NCI-H446 (cell line): ENCODE results near the gene ZRSR2.
"Not testable (repeated sequence)": the region's sequence is repeated elsewhere in the genome, so short reads cannot be mapped to it uniquely, and the experiment has no call there.

Source experiments
- DNase-seq, 2 experiments: peaks; one replicate each; lab custom pipeline; 2025; lab: John Stamatoyannopoulos, UW

The ZRSR2 gene, protein sequence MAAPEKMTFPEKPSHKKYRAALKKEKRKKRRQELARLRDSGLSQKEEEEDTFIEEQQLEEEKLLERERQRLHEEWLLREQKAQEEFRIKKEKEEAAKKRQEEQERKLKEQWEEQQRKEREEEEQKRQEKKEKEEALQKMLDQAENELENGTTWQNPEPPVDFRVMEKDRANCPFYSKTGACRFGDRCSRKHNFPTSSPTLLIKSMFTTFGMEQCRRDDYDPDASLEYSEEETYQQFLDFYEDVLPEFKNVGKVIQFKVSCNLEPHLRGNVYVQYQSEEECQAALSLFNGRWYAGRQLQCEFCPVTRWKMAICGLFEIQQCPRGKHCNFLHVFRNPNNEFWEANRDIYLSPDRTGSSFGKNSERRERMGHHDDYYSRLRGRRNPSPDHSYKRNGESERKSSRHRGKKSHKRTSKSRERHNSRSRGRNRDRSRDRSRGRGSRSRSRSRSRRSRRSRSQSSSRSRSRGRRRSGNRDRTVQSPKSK

DNA sequence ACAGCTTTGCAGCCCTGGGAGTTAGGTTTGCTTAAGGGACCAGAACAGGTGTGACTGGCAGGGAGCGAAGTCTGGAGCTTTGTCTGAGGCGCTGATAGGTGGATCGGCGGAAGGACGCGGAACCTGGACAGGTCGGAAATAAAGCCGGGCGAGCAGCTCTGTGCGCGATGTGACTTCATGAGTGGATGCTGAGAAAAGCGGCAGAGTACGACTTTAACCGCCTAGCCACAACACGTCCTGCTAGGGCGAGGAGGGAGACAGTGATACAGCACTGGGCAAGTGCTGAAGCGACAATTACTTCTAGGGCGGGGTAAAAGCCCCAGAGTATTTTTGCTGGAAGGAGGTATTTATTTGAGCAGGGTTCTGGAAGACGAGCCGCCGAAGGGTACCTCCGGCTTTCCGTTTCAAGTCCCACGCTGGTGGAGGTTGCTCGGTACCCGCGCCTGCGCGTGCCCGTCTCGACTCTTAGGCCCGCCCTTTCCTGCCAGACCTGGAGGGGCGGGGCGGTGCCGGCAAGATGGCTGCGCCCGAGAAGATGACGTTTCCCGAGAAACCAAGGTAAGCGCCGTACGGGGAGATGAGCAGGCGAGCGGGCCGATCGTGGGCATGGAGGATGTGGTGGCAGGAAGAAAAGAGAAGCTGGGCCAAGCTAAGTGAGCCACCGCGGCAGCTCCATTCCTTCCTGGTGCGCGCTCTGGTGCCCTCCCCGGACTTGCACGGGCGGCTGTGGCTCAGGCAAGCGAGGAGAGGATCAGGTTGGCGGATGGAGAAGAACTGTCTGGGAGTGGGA lies at the start of gene ZRSR2:
Gene ZRSR2 (plus strand): TSS at position 506 of the 790 bp plus-strand sequence. CDS start 12 bp downstream, at position 518.
- peak; percentile 25 to 74 for DNase-seq

DNA sequence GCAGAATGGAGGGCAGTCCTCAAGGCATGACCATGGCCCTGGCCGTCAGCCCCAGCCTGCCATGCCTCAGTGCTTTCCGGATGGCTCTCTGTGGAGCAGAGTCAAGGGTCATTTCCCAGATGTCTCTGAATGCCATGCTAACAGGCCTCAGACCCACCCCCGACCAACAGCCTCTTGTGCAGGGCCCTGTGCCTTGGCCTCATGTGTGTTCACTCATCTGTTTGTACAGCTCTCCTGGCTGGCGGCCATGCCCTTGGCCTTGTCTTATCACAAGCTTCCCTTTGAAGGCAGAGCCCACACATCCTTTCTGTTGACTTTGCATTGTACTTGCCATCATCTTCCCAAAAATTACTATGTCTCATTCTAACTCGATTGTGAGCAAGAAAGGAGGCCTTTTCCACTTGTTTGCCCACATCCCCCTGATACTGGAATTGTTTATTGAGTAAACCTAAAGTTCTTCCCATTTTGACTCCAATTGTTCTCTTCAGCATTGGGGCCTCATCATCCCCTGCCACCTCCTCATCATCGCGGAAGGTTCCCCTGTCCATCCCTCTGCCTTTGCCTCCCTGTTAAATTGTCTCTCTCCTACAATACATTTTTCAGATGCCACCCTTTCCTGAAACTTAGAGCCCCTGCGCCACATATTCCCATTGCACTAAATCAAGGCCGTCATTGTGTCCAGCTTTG lies 46.0 kb upstream of the ZRSR2 start:
- DNase-seq: no peak

- DNase-seq: no peak
These were observed 45.1 kb upstream of the ZRSR2 start for GRCh38 chrX:15745179-15745578.

- not testable (repeated sequence) for DNase-seq
These were observed 43.6 kb upstream of the ZRSR2 start for GRCh38 chrX:15746651-15747050.

GRCh38 chrX:15747626-15748173 lies 42.6 kb upstream of the ZRSR2 start:
- DNase-seq: no peak

GRCh38 chrX:15748841-15749240 lies 41.4 kb upstream of the ZRSR2 start:
- DNase-seq: no peak

DNA sequence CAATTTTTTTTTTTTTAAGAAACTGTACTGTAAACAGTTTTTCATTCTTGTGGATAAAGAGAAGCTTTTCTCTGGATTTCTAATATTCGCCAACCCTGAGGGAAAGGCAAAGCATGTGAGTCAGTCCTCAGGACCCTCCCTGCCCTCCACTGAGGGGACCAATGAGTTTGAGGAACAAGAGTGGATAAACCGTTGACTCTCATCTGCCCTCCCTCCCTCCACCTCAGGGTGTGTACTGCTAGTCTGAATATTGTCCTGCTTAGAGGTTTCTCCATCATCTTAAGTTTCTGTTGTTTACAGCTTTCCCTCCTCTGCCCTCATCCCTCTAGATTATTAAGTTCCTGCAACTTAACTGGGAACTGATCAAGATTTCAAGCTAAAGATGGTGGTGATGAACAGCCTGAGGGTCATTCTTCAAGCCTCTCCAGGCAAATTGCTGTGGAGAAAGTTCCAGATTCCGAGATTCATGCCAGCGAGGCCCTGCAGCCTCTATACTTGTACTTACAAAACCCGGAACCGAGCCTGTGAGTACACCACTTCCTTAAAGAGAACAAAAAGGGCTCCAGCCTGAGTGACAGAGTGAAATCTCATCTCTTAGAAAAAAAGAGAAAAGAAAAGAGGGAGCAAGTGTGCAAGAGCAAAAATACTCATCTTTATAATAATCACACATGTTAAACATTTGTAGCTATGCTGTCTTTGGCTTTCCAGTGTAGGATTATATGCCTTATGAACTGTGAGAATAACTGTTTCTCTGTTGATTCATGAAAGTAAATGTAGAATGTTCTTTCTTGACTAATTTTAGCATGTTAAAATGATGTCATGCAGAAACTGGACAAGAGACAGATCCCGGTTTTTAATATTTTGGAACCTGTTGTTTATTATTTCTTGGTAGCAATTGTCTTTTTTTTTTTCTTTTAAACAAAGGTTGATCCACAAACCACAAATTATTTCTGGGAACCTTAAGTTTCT lies 40.4 kb upstream of the ZRSR2 start:
- no peak for DNase-seq

- DNase-seq: no peak
These were observed 39.6 kb upstream of the ZRSR2 start for GRCh38 chrX:15750611-15751154.

DNA sequence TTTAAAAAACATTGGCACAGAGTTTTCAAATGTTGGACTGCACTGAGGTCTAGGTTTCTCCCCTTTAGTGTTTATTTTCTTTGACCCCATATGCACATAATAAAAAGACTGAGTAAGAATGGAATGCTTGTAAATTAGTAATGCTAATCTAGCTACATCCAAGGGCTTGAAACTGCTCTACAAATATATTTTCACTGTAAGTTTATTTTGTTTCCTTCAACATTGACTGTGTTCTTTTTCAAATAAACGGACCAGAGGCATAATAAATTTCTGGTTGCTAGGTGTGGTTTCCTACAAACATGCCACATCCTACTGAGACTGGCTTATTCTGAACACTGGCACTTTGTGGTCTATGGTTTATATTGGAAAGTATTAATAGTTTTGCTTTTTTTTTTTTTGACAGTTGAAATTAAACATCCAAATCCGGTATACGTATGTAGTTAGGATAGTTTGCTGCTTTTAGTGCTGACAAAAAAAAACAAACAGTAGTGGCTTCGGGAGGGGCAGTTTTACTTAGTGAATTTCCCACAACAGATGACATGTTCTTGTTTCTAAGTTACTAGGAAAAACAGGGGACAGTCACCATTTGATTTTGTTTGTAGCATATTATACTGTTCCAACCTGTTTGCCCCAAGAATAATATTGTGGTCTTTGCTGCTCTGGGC lies 39.0 kb upstream of the ZRSR2 start:
- DNase-seq: no peak

GRCh38 chrX:15755091-15755490 lies 35.2 kb upstream of the ZRSR2 start:
- DNase-seq: no peak

DNA sequence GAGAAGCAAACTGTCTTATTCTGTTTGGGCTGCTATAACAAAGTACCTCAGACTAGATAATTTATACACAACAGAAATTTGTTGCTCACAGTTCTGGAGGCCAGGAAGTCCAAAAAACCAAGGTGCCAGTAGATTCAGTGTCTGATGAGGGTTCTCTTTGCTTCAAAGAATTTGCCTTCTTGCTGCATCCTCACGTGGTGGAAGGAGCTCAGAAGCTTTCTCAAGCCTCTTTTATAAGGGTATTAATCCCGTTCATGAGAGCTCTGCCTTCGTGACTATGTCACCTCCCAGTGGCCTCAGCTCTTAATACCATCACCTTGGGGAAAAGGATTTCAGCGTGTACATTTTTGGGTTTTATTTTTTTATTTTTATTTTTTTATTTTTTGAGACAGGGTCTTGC lies 32.1 kb upstream of the ZRSR2 start:
- no peak for DNase-seq

DNA sequence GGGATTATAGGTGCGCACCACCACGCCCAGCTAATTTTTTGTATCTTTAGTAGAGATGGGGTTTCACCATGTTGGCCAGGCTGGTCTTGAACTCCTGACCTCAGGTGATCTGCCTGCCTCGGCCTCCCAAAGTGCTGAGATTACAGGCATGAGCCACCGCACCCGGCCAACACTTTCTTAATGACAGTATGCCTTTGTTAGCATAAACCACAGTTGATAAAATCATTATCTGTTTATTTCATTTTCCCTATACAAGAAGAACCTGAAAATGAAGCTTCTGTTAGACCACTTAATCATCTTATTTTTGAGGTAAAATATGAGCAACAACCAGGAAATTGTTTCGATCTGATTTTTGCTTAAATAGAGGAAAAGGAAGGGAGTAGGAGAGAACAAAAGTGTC lies 30.4 kb upstream of the ZRSR2 start:
- not testable (repeated sequence) for DNase-seq

GRCh38 chrX:15761564-15762191 lies 28.6 kb upstream of the ZRSR2 start:
- DNase-seq: peak; percentile 0 to 6

DNA sequence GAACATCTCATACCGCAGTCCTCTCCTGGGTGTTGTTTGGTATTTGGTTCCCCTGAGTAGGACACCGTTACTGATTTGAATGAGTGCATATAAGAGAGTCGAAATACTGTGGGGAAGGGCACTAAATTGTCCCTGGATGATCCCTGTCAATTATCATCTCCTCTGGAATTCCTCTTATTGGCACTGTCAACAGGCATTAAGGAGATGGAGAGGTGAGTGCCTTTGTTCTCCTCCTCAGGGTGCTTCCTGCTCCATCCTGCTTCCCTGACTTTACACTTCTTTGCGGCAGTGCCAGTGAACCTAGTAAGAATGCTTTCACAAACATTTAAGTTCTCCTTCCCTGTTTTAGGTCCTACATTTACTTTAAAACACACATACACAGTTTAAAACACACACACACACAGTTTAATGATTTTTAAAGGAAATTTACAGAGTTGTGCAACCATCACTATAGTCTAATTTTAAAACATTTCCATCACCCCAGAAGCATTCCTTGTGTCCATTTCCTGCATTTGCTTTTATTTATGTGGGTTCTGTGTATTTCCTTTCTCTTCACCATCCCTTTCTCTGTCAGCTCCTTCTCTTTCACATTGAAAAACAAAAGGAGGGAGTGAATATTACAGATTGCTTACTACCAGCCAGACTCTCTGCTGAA lies 20.9 kb upstream of the ZRSR2 start:
- no peak for DNase-seq

DNA sequence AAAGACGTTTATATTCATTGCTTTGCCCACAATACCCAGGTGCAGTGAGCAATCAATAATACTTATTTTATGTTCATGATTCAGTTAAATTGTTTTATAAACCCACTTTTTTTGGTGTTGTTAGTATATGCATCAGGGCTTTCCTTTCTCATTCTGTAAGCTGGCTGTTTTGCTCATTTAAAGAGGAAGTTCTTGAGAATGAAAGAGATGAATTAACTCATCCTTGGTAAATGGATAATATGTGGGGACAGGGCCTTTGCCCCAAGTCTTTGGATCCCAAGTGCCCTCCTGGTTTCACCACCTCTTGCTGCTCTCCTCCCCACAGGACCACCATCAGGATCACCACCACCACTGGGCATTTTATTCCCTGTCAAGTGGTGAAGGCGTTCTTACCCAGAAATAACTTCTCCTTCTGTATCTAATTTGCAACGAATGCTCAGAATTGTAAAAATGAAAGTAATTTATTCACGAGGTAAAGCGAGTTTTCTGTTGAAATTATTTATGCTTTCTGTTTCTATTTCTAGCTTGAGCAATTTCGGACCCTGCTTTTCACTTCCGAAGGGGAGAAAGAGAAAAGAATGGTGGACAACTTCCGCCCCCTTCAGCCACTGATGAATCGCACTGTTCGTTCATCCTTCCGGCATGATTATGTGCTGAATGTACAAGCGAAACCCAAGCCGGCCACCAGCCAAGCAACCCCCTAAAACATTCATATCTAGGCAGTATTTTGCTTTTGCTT lies 8.2 kb upstream of the ZRSR2 start:
- no peak for DNase-seq

DNA sequence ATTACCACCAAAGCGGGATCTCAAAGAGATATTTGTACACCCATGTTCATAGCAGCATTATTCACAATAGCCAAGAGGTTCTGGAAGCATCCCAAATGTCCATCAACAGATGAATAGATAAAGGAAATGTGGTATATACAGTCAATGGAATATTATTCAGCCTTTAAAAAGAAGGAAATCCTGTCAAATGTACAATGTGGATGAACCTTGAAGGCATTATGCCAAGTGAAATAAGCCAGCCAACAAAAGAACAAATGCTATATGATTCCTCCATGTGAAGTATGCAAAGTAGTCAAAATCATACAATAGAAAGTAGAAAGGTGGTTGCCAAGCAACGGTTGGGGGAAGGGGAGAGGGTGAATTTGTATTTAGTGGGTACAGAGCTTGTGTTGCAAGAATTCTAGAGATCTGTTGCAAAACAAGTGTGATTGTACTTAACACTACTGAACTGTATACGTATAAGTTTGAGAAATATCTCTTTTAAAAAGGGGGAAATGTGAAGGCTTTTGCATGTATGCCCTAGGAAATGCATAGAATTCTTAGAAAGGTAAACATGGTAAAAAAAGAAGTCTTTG lies 5.0 kb upstream of the ZRSR2 start:
- no peak for DNase-seq

DNA sequence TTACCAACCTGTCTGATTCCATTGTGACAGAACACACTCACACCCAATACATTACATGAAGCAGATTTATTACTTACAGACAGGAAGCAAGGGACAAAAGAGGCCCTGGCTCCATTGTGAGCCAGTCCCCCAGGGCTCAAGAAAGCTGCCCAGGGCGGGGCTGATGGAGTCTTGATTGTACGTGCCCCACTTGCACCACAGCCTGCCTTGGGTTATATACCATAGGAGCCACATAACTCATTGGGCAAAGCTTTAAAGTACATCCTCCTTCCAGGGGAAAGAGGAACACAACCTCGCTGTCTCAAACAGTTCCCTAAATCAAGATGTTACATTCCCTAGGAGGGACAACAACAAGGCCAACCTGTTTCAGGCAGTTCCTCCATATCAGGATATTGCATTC lies 3.4 kb upstream of the ZRSR2 start:
- DNase-seq: no peak

DNA sequence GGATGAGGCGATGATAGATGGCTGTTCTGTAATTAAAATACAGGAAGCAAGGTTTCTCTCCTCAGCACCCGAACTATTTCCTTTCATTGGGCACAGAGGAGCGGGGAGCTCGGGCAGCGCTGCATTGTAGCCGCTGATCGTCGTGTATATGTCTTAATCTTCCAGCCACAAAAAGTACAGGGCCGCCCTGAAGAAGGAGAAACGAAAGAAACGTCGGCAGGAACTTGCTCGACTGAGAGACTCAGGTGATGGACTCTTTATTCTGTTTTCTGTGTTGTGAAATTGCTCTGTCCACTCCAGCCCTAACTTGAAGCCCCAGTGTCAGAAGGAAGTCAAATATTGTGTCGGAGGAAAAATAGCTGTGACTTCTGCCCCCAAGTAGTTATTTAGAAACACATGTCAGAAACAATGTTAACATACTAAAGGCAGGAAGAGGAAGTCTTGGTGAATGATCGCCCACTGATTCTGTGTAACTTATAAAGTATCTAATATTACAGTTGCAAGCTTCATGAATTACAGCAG lies 546 bp downstream of the ZRSR2 start:
- no peak for DNase-seq
